ENCODE data around the gene IER2.
A peak's percentile ranks its signal among the peaks of the same experiment; 100 is the strongest.

IER2 gene

GRCh38 chr19:13127811-13128575, 22.2 kb upstream of the IER2 start:
- Mint-ChIP-seq H3K4me3 (no peak overlapping the region), H3K9me3 (no peaks in the 10 kb centered on the region), H3K36me3 (ENCODE audit: low read depth) (peaks cover 8% of the 10 kb centered on the region), H3K27ac (peak overlapping the region; percentile 38), H3K4me1 (ENCODE audit: low read depth) (peaks cover 20% of the 10 kb centered on the region), H3K27me3 (ENCODE audit: low read depth) (no peaks in the 10 kb centered on the region)
- no peak for DNase-seq (ENCODE audit: low spot score)

- DNase-seq (ENCODE audit: low spot score): no peak
- H3K9me3 Mint-ChIP-seq: no peaks in the 10 kb centered on the region
- H3K27me3 Mint-ChIP-seq (ENCODE audit: low read depth): no peaks in the 10 kb centered on the region
- H3K36me3 Mint-ChIP-seq (ENCODE audit: low read depth): peaks cover 8% of the 10 kb centered on the region
- H3K4me3 Mint-ChIP-seq: no peak overlapping the region
- H3K4me1 Mint-ChIP-seq (ENCODE audit: low read depth): peaks cover 26% of the 10 kb centered on the region
- no peak overlapping the region for H3K27ac Mint-ChIP-seq
These were observed 21.6 kb upstream of the IER2 start for GRCh38 chr19:13128583-13128982.

- Mint-ChIP-seq H3K36me3 (ENCODE audit: low read depth) (peaks cover 8% of the 10 kb centered on the region), H3K9me3 (no peaks in the 10 kb centered on the region), H3K4me1 (ENCODE audit: low read depth) (peaks cover 29% of the 10 kb centered on the region), H3K4me3 (no peak overlapping the region), H3K27me3 (ENCODE audit: low read depth) (no peaks in the 10 kb centered on the region), H3K27ac (no peak overlapping the region)
- DNase-seq (ENCODE audit: low spot score): no peak
These were observed 20.8 kb upstream of the IER2 start for GRCh38 chr19:13129384-13129783.

- H3K36me3 Mint-ChIP-seq (ENCODE audit: low read depth): peaks cover 11% of the 10 kb centered on the region
- peaks cover 29% of the 10 kb centered on the region for H3K4me1 Mint-ChIP-seq (ENCODE audit: low read depth)
- no peaks in the 10 kb centered on the region for H3K27me3 Mint-ChIP-seq (ENCODE audit: low read depth)
- H3K9me3 Mint-ChIP-seq: no peaks in the 10 kb centered on the region
- peak overlapping the region; percentile 5 for H3K27ac Mint-ChIP-seq
- no peak for DNase-seq (ENCODE audit: low spot score)
- H3K4me3 Mint-ChIP-seq: peak overlapping the region; percentile 28
These were observed 19.2 kb upstream of the IER2 start for GRCh38 chr19:13130886-13131490.

GRCh38 chr19:13132471-13133180, 17.6 kb upstream of the IER2 start:
- no peaks in the 10 kb centered on the region for H3K9me3 Mint-ChIP-seq
- H3K4me3 Mint-ChIP-seq: peak overlapping the region; percentile 78
- DNase-seq (ENCODE audit: low spot score): peak; percentile 86
- peak overlapping the region; percentile 90 for H3K27ac Mint-ChIP-seq
- H3K27me3 Mint-ChIP-seq (ENCODE audit: low read depth): no peaks in the 10 kb centered on the region
- peaks cover 29% of the 10 kb centered on the region for H3K4me1 Mint-ChIP-seq (ENCODE audit: low read depth)
- peaks cover 17% of the 10 kb centered on the region for H3K36me3 Mint-ChIP-seq (ENCODE audit: low read depth)

DNA sequence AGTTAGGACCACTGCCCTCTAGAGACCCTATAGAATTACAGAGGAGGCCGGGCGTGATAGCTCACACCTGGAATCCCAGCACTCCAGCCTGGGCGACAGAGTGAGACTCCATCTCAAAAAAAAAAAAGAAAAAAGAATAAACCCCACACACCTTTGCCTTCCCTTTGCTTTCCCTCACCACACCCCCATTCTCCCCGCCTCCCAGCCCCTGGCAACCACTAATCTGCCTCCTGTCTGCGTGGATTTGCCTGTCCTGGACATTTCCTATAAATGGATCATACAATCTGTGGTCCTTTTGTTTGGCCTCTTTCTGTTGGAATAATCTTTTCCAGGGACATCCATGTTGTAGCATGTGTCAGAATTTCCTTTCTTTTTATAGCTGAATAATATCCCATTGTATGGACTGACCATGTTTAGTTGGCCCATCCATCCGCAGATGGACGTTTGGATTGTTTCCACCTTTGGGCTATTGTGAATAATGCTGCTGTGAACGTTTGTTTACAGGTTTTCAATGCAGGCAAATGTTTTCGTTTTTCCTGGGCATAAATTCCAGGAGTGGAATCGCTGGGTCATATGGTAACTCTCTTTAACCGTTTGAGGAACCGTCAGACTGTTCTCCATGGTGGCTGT, 16.9 kb upstream of the IER2 start:
- no peaks in the 10 kb centered on the region for H3K27me3 Mint-ChIP-seq (ENCODE audit: low read depth)
- H3K9me3 Mint-ChIP-seq: no peaks in the 10 kb centered on the region
- peaks cover 24% of the 10 kb centered on the region for H3K4me1 Mint-ChIP-seq (ENCODE audit: low read depth)
- DNase-seq (ENCODE audit: low spot score): no peak
- H3K36me3 Mint-ChIP-seq (ENCODE audit: low read depth): peaks cover 22% of the 10 kb centered on the region
- H3K4me3 Mint-ChIP-seq: peak overlapping the region; percentile 78
- H3K27ac Mint-ChIP-seq: peak overlapping the region; percentile 56

DNA sequence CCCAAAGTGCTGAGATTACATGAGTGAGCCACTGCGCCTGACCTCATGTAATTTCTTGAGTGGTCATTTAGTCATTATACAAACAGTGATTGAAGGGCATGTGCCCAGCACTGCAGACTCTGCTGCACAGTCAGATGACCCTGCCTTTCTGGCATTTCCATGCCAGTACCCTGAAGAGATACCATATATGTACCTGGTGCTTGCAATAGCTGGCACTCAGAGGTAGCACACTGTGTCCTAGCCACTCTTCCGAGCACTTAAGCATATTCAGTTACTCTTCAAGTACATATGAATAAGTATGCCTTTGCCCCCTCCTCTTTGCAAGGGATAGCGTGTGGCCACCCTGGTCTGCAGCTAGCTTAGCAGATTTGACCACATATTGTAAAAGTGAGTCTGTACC, 15.6 kb upstream of the IER2 start:
- H3K4me1 Mint-ChIP-seq (ENCODE audit: low read depth): peaks cover 24% of the 10 kb centered on the region
- DNase-seq (ENCODE audit: low spot score): no peak
- peaks cover 22% of the 10 kb centered on the region for H3K36me3 Mint-ChIP-seq (ENCODE audit: low read depth)
- no peak overlapping the region for H3K27ac Mint-ChIP-seq
- H3K27me3 Mint-ChIP-seq (ENCODE audit: low read depth): no peaks in the 10 kb centered on the region
- no peaks in the 10 kb centered on the region for H3K9me3 Mint-ChIP-seq
- H3K4me3 Mint-ChIP-seq: no peak overlapping the region

- no peak for DNase-seq (ENCODE audit: low spot score)
- Mint-ChIP-seq H3K4me1 (ENCODE audit: low read depth) (peaks cover 24% of the 10 kb centered on the region), H3K36me3 (ENCODE audit: low read depth) (peaks cover 22% of the 10 kb centered on the region), H3K27ac (no peak overlapping the region), H3K27me3 (ENCODE audit: low read depth) (no peaks in the 10 kb centered on the region), H3K9me3 (no peaks in the 10 kb centered on the region), H3K4me3 (no peak overlapping the region)
These were observed 14.8 kb upstream of the IER2 start for GRCh38 chr19:13135068-13136062.

- no peak for DNase-seq (ENCODE audit: low spot score)
- Mint-ChIP-seq H3K27ac (no peak overlapping the region), H3K4me1 (ENCODE audit: low read depth) (peaks cover 16% of the 10 kb centered on the region), H3K4me3 (no peak overlapping the region), H3K27me3 (ENCODE audit: low read depth) (no peaks in the 10 kb centered on the region), H3K9me3 (no peaks in the 10 kb centered on the region), H3K36me3 (ENCODE audit: low read depth) (peaks cover 23% of the 10 kb centered on the region)
These were observed 12.9 kb upstream of the IER2 start for GRCh38 chr19:13137290-13137794.

- H3K9me3 Mint-ChIP-seq: no peaks in the 10 kb centered on the region
- H3K27ac Mint-ChIP-seq: no peak overlapping the region
- H3K27me3 Mint-ChIP-seq (ENCODE audit: low read depth): no peaks in the 10 kb centered on the region
- no peak for DNase-seq (ENCODE audit: low spot score)
- peaks cover 19% of the 10 kb centered on the region for H3K36me3 Mint-ChIP-seq (ENCODE audit: low read depth)
- H3K4me1 Mint-ChIP-seq (ENCODE audit: low read depth): peaks cover 6% of the 10 kb centered on the region
- H3K4me3 Mint-ChIP-seq: no peak overlapping the region
These were observed 11.9 kb upstream of the IER2 start for GRCh38 chr19:13138171-13138915.

DNA sequence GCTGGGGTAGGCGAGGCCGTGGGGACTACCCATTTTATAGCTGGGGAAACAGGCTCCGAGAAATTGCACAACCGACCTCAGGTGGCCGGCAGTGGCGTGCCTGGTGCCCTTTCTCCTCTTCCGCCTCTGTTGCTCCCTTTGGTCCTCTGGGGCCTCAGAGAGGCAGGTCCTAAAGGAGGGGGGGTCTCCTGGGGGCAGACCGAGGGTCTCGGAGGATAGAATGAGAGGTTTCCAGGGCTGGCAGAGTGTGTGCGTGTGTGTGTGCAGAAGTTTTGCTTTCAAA, 11.4 kb upstream of the IER2 start:
- H3K4me3 Mint-ChIP-seq: no peak overlapping the region
- no peak for DNase-seq (ENCODE audit: low spot score)
- no peaks in the 10 kb centered on the region for H3K27me3 Mint-ChIP-seq (ENCODE audit: low read depth)
- H3K36me3 Mint-ChIP-seq (ENCODE audit: low read depth): peaks cover 21% of the 10 kb centered on the region
- no peak overlapping the region for H3K27ac Mint-ChIP-seq
- no peaks in the 10 kb centered on the region for H3K9me3 Mint-ChIP-seq
- peaks cover 1% of the 10 kb centered on the region for H3K4me1 Mint-ChIP-seq (ENCODE audit: low read depth)

DNA sequence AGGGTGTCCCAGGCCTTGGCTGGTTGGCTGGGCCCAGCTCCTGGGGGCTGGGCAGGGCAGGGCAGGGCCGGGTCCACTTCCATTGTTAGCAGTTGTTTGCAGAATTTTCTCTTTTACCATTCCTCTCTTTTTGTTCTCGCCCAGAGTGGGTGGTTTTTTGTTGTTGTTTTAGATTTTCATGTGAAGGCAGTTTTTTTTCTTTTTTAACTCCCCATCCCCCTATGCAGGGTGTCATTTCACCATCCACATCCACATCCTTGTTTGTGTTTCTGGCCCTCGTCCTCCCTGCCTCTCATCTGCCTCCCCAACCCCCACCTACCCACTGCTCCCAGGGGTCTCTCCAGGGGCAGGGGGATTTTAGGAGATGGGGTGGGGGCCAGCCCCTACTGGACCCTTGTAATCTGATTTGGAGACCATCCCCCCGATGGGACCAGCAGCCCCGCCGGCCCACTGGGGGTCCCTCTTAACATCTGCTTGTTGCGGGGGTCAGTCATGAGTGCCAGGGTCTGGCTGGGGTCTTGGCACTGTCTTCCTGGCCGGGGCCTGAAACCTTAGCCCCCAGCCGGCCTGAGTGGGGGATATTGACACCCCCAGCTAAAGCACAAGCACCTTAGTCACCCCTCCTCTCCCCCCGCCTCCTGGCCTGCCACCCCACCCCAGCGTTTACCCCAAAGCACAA, 10.4 kb upstream of the IER2 start:
- DNase-seq (ENCODE audit: low spot score): no peak
- Mint-ChIP-seq H3K36me3 (ENCODE audit: low read depth) (peaks cover 23% of the 10 kb centered on the region), H3K4me1 (ENCODE audit: low read depth) (no peaks in the 10 kb centered on the region), H3K27me3 (ENCODE audit: low read depth) (no peaks in the 10 kb centered on the region), H3K9me3 (no peaks in the 10 kb centered on the region), H3K27ac (no peak overlapping the region), H3K4me3 (no peak overlapping the region)
